IMR-90 (cell line): ENCODE data around the gene OXLD1. TPM values are rescaled to one million over a fixed set of nuclear protein-coding genes. Genes with fewer than 3 reads are reported as not detected.

ENCODE experiments used
- ATAC-seq: fragments of 200-7000 bp; cut with Tn5 transposase; 2 replicates; pipeline ENCODE4 v1.9.1; 2020; ENCODE audit warnings: low read depth, mild to moderate bottlenecking, moderate library complexity
- BruUV-seq: library from RNA; stranded (reverse); fragments of 400-500 nt; replicated peaks from 2 replicates; lab custom pipeline; 2021; lab: Mats Ljungman, UMichigan
- CTCF ChIA-PET: fragments of 300-600 bp; formaldehyde crosslinking; extraction: SDS; loops from one replicate; lab custom pipeline; 2021; ENCODE audit warnings: antibody characterized with exemption; lab: Yijun Ruan, JAX
- POLR2A ChIA-PET: fragments of 300-600 bp; sonication (Branson Sonifier 250); formaldehyde crosslinking; loops from one replicate; lab custom pipeline; 2022; ENCODE audit warnings: antibody characterized with exemption; ENCODE audit not compliant: unreplicated experiment; lab: Charles Lee
- DNase-seq: peaks from one replicate; pipeline ENCODE4 v3.0.0; 2013
- H2AFZ ChIP-seq: replicated peaks from 2 replicates; pipeline ENCODE3; 2013; ENCODE audit warnings: low read length, mild to moderate bottlenecking; ENCODE audit not compliant: poor library complexity
- H2AK5ac ChIP-seq: 2 replicates; pipeline ENCODE4 v1.6.1; 2013; ENCODE audit warnings: low read depth, low read length, inconsistent platforms
- H2AK9ac ChIP-seq: replicated peaks from 2 replicates; pipeline ENCODE3; 2013; ENCODE audit warnings: mild to moderate bottlenecking, low read depth, low read length, moderate library complexity; ENCODE audit not compliant: poor library complexity
- H2BK120ac ChIP-seq: 2 replicates; pipeline ENCODE4 v1.6.1; 2013; ENCODE audit warnings: low read depth, low read length, inconsistent platforms
- H2BK15ac ChIP-seq: 3 replicates; pipeline ENCODE4 v1.6.1; 2013; ENCODE audit warnings: low read depth, low read length, inconsistent platforms
- H2BK20ac ChIP-seq: 2 replicates; pipeline ENCODE4 v1.6.1; 2013; ENCODE audit warnings: low read depth, mild to moderate bottlenecking, inconsistent platforms, low read length, moderate library complexity
- H2BK5ac ChIP-seq: 2 replicates; pipeline ENCODE4 v1.6.1; 2013; ENCODE audit warnings: mild to moderate bottlenecking, low read depth, low read length, inconsistent platforms; ENCODE audit not compliant: poor library complexity, severe bottlenecking
- H3K14ac ChIP-seq: replicated peaks from 2 replicates; pipeline ENCODE4 v1.6.1; 2013; ENCODE audit warnings: low read depth, low read length, inconsistent platforms
- H3K18ac ChIP-seq: 2 replicates; pipeline ENCODE4 v1.6.1; 2013; ENCODE audit warnings: low read depth, low read length, control low read depth
- H3K23ac ChIP-seq: 2 replicates; pipeline ENCODE4 v1.6.1; 2013; ENCODE audit warnings: low read depth, low read length, inconsistent platforms
- H3K27ac ChIP-seq: 2 replicates; pipeline ENCODE4 v1.5.1; 2013; ENCODE audit warnings: mild to moderate bottlenecking, control low read depth, low read length; ENCODE audit not compliant: insufficient read depth
- H3K27me3 ChIP-seq: 2 replicates; pipeline ENCODE4 v1.6.1; 2013; ENCODE audit warnings: low read length; ENCODE audit not compliant: control insufficient read depth, insufficient read depth
- H3K36me3 ChIP-seq: 2 replicates; pipeline ENCODE4 v1.6.1; 2013; ENCODE audit warnings: low read length, mixed read lengths; ENCODE audit not compliant: control insufficient read depth, insufficient read depth
- H3K4ac ChIP-seq: 2 replicates; pipeline ENCODE4 v1.6.1; 2013; ENCODE audit warnings: low read depth, low read length, inconsistent platforms
- H3K4me1 ChIP-seq: 2 replicates; pipeline ENCODE4 v1.6.1; 2013; ENCODE audit warnings: low read length, mixed read lengths; ENCODE audit not compliant: control insufficient read depth, insufficient read depth
- H3K4me2 ChIP-seq: 2 replicates; pipeline ENCODE4 v1.6.1; 2013; ENCODE audit warnings: low read depth, mild to moderate bottlenecking, control low read depth, low read length, moderate library complexity
- H3K4me3 ChIP-seq: 2 replicates; pipeline ENCODE4 v1.5.1; 2013; ENCODE audit warnings: low read depth, mild to moderate bottlenecking, control low read depth, low read length, moderate library complexity; ENCODE audit not compliant: insufficient read depth
- H3K56ac ChIP-seq: 2 replicates; pipeline ENCODE4 v1.6.1; 2013; ENCODE audit warnings: low read length, inconsistent platforms; ENCODE audit not compliant: insufficient read depth; ENCODE audit errors: extremely low read depth
- H3K79me1 ChIP-seq, 2 experiments: 2 replicates each; pipeline ENCODE4 v1.6.1; 2013; ENCODE audit warnings: low read length in 2 of 2, inconsistent platforms in 1 of 2, low read depth in 1 of 2
- H3K9ac ChIP-seq: 2 replicates; pipeline ENCODE4 v1.6.1; 2013; ENCODE audit warnings: low read depth, low read length, control low read depth
- H3K9me1 ChIP-seq: 2 replicates; pipeline ENCODE4 v1.6.1; 2013; ENCODE audit warnings: low read length, inconsistent platforms; ENCODE audit not compliant: insufficient read depth
- H3K9me3 ChIP-seq: 2 replicates; pipeline ENCODE4 v1.6.1; 2013; ENCODE audit warnings: low read length; ENCODE audit not compliant: control insufficient read depth, insufficient read depth
- H4K20me1 ChIP-seq: 2 replicates; pipeline ENCODE4 v1.6.1; 2013; ENCODE audit warnings: low read length, inconsistent platforms; ENCODE audit not compliant: insufficient read depth
- H4K5ac ChIP-seq: 2 replicates; pipeline ENCODE4 v1.6.1; 2013; ENCODE audit warnings: mild to moderate bottlenecking, low read depth, low read length, control low read depth
- H4K8ac ChIP-seq, 2 experiments: 2 replicates each; pipeline ENCODE4 v1.6.1; 2013; ENCODE audit warnings: low read depth in 2 of 2, low read length in 2 of 2, control low read depth in 1 of 2, inconsistent platforms in 1 of 2
- H4K91ac ChIP-seq: 2 replicates; pipeline ENCODE4 v1.6.1; 2013; ENCODE audit warnings: low read depth, low read length, inconsistent platforms; ENCODE audit not compliant: insufficient read depth
- BHLHE40 ChIP-seq: fragments of 150-350 bp; IDR thresholded peaks from 2 replicates; pipeline ENCODE4 v1.6.1; 2016; ENCODE audit warnings: mild to moderate bottlenecking, low read depth, low read length
- CEBPB ChIP-seq: IDR thresholded peaks from 2 replicates; pipeline ENCODE4 v1.6.1; 2012; ENCODE audit warnings: low read depth, low read length, improper control_type of control experiment
- CHD1 ChIP-seq: IDR thresholded peaks from 2 replicates; pipeline ENCODE4 v1.6.1; 2012; ENCODE audit warnings: low read depth, low read length, improper control_type of control experiment
- CTCF ChIP-seq: conservative IDR thresholded peaks from 2 replicates; pipeline ENCODE4 v1.5.1; 2012; ENCODE audit warnings: mild to moderate bottlenecking, low read depth, low read length, improper control_type of control experiment
- ELK1 ChIP-seq: fragments of 150-350 bp; IDR thresholded peaks from 2 replicates; pipeline ENCODE4 v1.6.1; 2016; ENCODE audit warnings: low read depth, mild to moderate bottlenecking, low read length, moderate library complexity, borderline replicate concordance
- FOS ChIP-seq: fragments of 150-350 bp; IDR thresholded peaks from 2 replicates; pipeline ENCODE4 v1.6.1; 2016; ENCODE audit warnings: low read depth, low read length
- MAFK ChIP-seq: IDR thresholded peaks from 2 replicates; pipeline ENCODE4 v1.6.1; 2012; ENCODE audit warnings: low read depth, low read length, improper control_type of control experiment
- MAZ ChIP-seq: IDR thresholded peaks from 2 replicates; pipeline ENCODE4 v1.6.1; 2012; ENCODE audit warnings: low read depth, mild to moderate bottlenecking, low read length, improper control_type of control experiment, moderate library complexity, borderline replicate concordance
- MXI1 ChIP-seq: IDR thresholded peaks from 2 replicates; pipeline ENCODE4 v1.6.1; 2012; ENCODE audit warnings: low read depth, mild to moderate bottlenecking, low read length, moderate library complexity, borderline replicate concordance
- NFE2L2 ChIP-seq: fragments of 150-350 bp; IDR thresholded peaks from 2 replicates; pipeline ENCODE4 v1.6.1; 2016; ENCODE audit warnings: low read depth, mild to moderate bottlenecking, low read length
- POLR2A ChIP-seq: IDR thresholded peaks from 2 replicates; pipeline ENCODE4 v1.6.1; 2012; ENCODE audit warnings: mild to moderate bottlenecking, low read depth, low read length
- RAD21 ChIP-seq: IDR thresholded peaks from 2 replicates; pipeline ENCODE4 v1.6.1; 2012; ENCODE audit warnings: low read length, improper control_type of control experiment
- RCOR1 ChIP-seq: IDR thresholded peaks from 2 replicates; pipeline ENCODE4 v1.6.1; 2012; ENCODE audit warnings: mild to moderate bottlenecking, low read length, improper control_type of control experiment; ENCODE audit not compliant: insufficient replicate concordance
- RFX5 ChIP-seq: IDR thresholded peaks from 2 replicates; pipeline ENCODE4 v1.8.0; 2012; ENCODE audit warnings: low read depth, mild to moderate bottlenecking, low read length, moderate library complexity
- SMC3 ChIP-seq: fragments of 150-350 bp; IDR thresholded peaks from 2 replicates; pipeline ENCODE4 v1.6.1; 2016; ENCODE audit warnings: low read depth, mild to moderate bottlenecking, antibody characterized with exemption, low read length, moderate library complexity
- USF2 ChIP-seq: fragments of 150-350 bp; IDR thresholded peaks from 2 replicates; pipeline ENCODE4 v1.6.1; 2017; ENCODE audit warnings: mild to moderate bottlenecking, antibody characterized with exemption, low read length, low read depth
- WGBS, 2 experiments: methylation state at CpG; one replicate each; pipeline versions ENCODE4 v1.1.5 to v1.1.7; 2013; ENCODE audit warnings: missing lambda C conversion rate in 2 of 2; ENCODE audit not compliant: insufficient read length in 1 of 2; ENCODE audit errors: extremely low coverage in 2 of 2; 5-methylcytosine and 5-hydroxymethylcytosine counted together
- dilution Hi-C: fragments of 300-500 bp; cut with HindIII; formaldehyde crosslinking; loops from one replicate; pipeline ENCODE4 v1.14.3; 2018; ENCODE audit warnings: low sequenced_read_pairs; ENCODE audit not compliant: unreplicated experiment
- in situ Hi-C: fragments of 300-500 bp; cut with MboI; formaldehyde crosslinking; loops from 3 replicates; pipeline ENCODE4 v1.14.3; 2019; ENCODE audit warnings: low sequenced_read_pairs, inconsistent platforms, mixed read lengths
- intact Hi-C: fragments of 100-400 bp; cut with micrococcal nuclease; formaldehyde crosslinking; loops from 2 replicates; pipeline ENCODE4 v1.10.0; 2022
- polyA plus RNA-seq, 3 experiments: library from polyadenylated mRNA; depleted of rRNA; stranded (reverse); fragments of >200 nt; gene quantifications; 2 replicates each; pipeline ENCODE4 v1.2.3, GENCODE V29; 2012; ENCODE audit warnings: low replicate concordance in 1 of 3
- total RNA-seq: library from RNA; depleted of rRNA; stranded (reverse); fragments of >200 nt; gene quantifications from 2 replicates; pipeline ENCODE4 v1.2.3, GENCODE V29; 2012

OXLD1 gene
- total and polyA plus RNA-seq, 2 of the 4 experiments (the other 2 are of a cell fraction) = 9.9 to 22.3 TPM

GRCh38 chr17:81650951-81651350 lies 15.5 kb downstream of the OXLD1 start:
- Histone ChIP-seq H3K14ac (no peak overlapping the region), H3K9ac (no peak overlapping the region), H2AFZ (no peak overlapping the region), H3K79me1 (no peaks in the 10 kb centered on the region; a peak in 1 of 4 replicates), H2BK20ac (0 out of 2 replicates have a peak overlapping the region, but pooled peaks have one; percentile 35), H2AK9ac (peak overlapping the region; percentile 96), H3K4ac (peak overlapping the region; percentile 87), H2AK5ac (peak overlapping the region; percentile 91), H4K8ac (peak overlapping the region; percentile 69 to 71; a peak in 2 of 4 replicates), H3K4me1 (peaks cover 6% of the 10 kb centered on the region), H3K4me3 (no peak overlapping the region), H3K27ac (no peak overlapping the region), H3K18ac (no peak overlapping the region), H4K91ac (peak overlapping the region; percentile 90; the same call in 1 of the 2 replicates), H3K9me1 (peaks cover 12% of the 10 kb centered on the region), H4K5ac (no peak overlapping the region), H2BK120ac (peak overlapping the region; percentile 91), H3K4me2 (no peak overlapping the region), H3K23ac (no peak overlapping the region), H2BK5ac (peak overlapping the region; percentile 74), H4K20me1 (peaks cover 3% of the 10 kb centered on the region; the same call in 1 of the 2 replicates), H2BK15ac (0 out of 3 replicates have a peak overlapping the region, but pooled peaks have one; percentile 79), H3K36me3 (no peaks in the 10 kb centered on the region), H3K27me3 (peaks cover 19% of the 10 kb centered on the region), H3K9me3 (peaks cover 8% of the 10 kb centered on the region; the same call in 1 of the 2 replicates), H3K56ac (no peak overlapping the region)
- intact Hi-C loops (no loop called here), dilution Hi-C loops (no loop called here), in situ Hi-C loops (no loop called here)
- TF ChIP-seq CEBPB (no peak), RFX5 (no peak), POLR2A (no peak), CTCF (no peak), ELK1 (no peak), NFE2L2 (no peak), MAZ (no peak), BHLHE40 (no peak), SMC3 (no peak), RAD21 (no peak), MXI1 (no peak), RCOR1 (no peak), FOS (no peak), USF2 (no peak), CHD1 (no peak), MAFK (no peak)
- POLR2A ChIA-PET = no interaction called here
- CTCF ChIA-PET = no interaction called here
- ATAC-seq (no peak), DNase-seq (peak; percentile 11)
- no TSS peak for BruUV-seq
- no CpG with 5 or more reads among the region's 9 CpGs for WGBS, 2 experiments
